Testis (tissue), 3 donors: ENCODE measurements around the gene KLHL6. TPM values are rescaled to one million over a fixed set of nuclear protein-coding genes. Genes with fewer than 3 reads are reported as not detected.

Experiments
- DNase-seq: peaks from one replicate; pipeline ENCODE4 v3.0.0-alpha.2; 2019
- H3K27ac ChIP-seq, 2 donors: fragments of 200-600 bp; sonication (generic); one replicate each; pipeline ENCODE4 v1.5.1; 2019
- H3K27me3 ChIP-seq: fragments of 200-600 bp; sonication (generic); one replicate; pipeline ENCODE4 v1.5.1; 2019
- H3K36me3 ChIP-seq: fragments of 200-600 bp; sonication (generic); one replicate; pipeline ENCODE4 v1.5.1; 2017; ENCODE audit warnings: low read depth; ENCODE audit errors: missing control alignments
- H3K4me1 ChIP-seq: fragments of 200-600 bp; sonication (generic); one replicate; pipeline ENCODE4 v1.5.1; 2019
- H3K4me3 ChIP-seq, 2 donors: fragments of 200-600 bp; sonication (generic); one replicate each; pipeline ENCODE4 v1.5.1; 2017 to 2019
- H3K9me3 ChIP-seq: fragments of 200-600 bp; sonication (generic); one replicate; pipeline ENCODE4 v1.5.1; 2017
- POLR2A ChIP-seq: fragments of 450-650 bp; IDR thresholded peaks from one replicate; pipeline ENCODE4 v1.6.1; 2017; ENCODE audit warnings: antibody characterized with exemption, mild to moderate bottlenecking, moderate library complexity
- WGBS, 2 donors: methylation state at CpG; one replicate each; pipeline ENCODE4 v1.1.5; 2018; 5-methylcytosine and 5-hydroxymethylcytosine counted together
- intact Hi-C: fragments of 100-400 bp; cut with DNase I; formaldehyde crosslinking; loops from one replicate; pipeline ENCODE4 v1.15.1; 2023; ENCODE audit warnings: low total_unique reads
- polyA plus RNA-seq: library from polyadenylated mRNA; stranded (reverse); fragments of 350-450 nt; fragmentation: Illumina TruSeq; extraction: RNeasy Lipid Tissue Mini Kit (QIAGEN cat#74804); gene quantifications from one replicate; pipeline ENCODE4 v1.2.3, GENCODE V29; 2014; ENCODE audit warnings: low read depth, low replicate concordance; ENCODE audit not compliant: insufficient read depth
- small RNA-seq, 2 donors: library from RNA; depleted of rRNA; stranded (forward); fragments of <200 nt; gene quantifications; one replicate each; pipeline ENCODE3, GENCODE V24; 2016
- total RNA-seq, 2 donors: library from RNA; depleted of rRNA; stranded (reverse); fragments of >200 nt; gene quantifications; one replicate each; pipeline ENCODE4 v1.2.3, GENCODE V29; 2016
- TF ChIP-seq, protein P1 (sequence below), 3 experiments: fragments of 450-650 bp in 2 of 3; fragments of 200-600 bp in 1 of 3; sonication (generic) in 1 of 3; IDR thresholded peaks; one replicate each; pipeline ENCODE4 v1.5.1; 2016 to 2019; ENCODE audit warnings: antibody characterized with exemption in 3 of 3, mild to moderate bottlenecking in 2 of 3, moderate library complexity in 1 of 3

The KLHL6 gene
- total and polyA plus RNA-seq, 3 donors from 2014 or later, result 0.55 to 1.5 (median 1.4) TPM

DNA sequence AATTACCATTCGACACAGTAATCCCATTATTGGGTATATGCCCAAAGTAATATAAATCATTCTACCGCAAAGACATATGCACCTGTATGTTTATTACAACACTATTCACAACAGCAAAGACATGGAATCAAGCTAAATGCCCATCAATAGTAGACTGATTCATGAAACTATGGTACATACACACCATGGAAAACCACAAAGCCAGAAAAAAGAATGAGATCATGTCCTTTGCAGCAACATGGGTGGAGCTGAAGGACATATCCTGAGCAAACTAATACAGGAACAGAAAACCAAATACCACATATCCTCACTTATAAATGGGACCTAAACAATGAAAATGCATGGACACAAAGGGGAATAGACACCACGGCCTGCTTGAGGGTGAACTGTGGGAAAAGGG is 116.0 kb downstream of the KLHL6 start:
- WGBS, 2 donors, result 91 to 92% methylated on average over 3 of the region's 3 CpGs

DNA sequence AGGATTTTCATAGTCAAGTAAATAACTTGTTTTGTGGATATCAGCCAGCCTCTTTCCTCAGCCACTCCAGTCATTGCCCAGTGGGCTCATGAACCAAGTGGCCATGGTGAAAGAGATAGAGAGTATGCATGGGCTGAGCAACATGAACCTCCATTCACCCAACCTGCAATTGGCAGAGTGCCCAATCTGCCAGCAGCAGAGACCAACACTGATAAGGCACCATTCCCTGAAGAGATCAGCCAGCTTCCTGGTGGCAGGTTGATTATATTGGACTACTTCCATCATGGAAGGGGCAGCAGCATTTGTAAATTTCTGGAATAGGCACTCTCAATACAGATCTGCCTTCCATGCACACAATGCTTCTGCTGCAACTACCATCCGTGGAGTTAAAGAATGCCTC is 116.8 kb downstream of the KLHL6 start:
- 75 to 86% methylated on average over 1 of the region's 1 CpG for WGBS, 2 donors
- TF ChIP-seq, protein P1, sequence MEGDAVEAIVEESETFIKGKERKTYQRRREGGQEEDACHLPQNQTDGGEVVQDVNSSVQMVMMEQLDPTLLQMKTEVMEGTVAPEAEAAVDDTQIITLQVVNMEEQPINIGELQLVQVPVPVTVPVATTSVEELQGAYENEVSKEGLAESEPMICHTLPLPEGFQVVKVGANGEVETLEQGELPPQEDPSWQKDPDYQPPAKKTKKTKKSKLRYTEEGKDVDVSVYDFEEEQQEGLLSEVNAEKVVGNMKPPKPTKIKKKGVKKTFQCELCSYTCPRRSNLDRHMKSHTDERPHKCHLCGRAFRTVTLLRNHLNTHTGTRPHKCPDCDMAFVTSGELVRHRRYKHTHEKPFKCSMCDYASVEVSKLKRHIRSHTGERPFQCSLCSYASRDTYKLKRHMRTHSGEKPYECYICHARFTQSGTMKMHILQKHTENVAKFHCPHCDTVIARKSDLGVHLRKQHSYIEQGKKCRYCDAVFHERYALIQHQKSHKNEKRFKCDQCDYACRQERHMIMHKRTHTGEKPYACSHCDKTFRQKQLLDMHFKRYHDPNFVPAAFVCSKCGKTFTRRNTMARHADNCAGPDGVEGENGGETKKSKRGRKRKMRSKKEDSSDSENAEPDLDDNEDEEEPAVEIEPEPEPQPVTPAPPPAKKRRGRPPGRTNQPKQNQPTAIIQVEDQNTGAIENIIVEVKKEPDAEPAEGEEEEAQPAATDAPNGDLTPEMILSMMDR (IDR thresholded peaks at IDR 0.05), result no peak
- Histone ChIP-seq H3K27me3 (no peaks in the 10 kb centered on the region), H3K9me3 (no peaks in the 10 kb centered on the region), H3K4me3 (no peak overlapping the region), H3K36me3 (no peaks in the 10 kb centered on the region), H3K4me1 (no peaks in the 10 kb centered on the region), H3K27ac (no peak overlapping the region)
- no peak for DNase-seq
- intact Hi-C loops, result no loop called here

More for the DNA sequence above, 116.0 kb downstream of the KLHL6 start:
- DNase-seq, result no peak
- Histone ChIP-seq H3K4me1 (no peaks in the 10 kb centered on the region), H3K36me3 (no peaks in the 10 kb centered on the region), H3K27ac (no peak overlapping the region), H3K27me3 (no peaks in the 10 kb centered on the region), H3K4me3 (no peak overlapping the region), H3K9me3 (no peaks in the 10 kb centered on the region)
- no peak for TF ChIP-seq POLR2A
- TF ChIP-seq, protein P1 (IDR thresholded peaks at IDR 0.05), result no peak
- intact Hi-C loops, result no loop called here

DNA sequence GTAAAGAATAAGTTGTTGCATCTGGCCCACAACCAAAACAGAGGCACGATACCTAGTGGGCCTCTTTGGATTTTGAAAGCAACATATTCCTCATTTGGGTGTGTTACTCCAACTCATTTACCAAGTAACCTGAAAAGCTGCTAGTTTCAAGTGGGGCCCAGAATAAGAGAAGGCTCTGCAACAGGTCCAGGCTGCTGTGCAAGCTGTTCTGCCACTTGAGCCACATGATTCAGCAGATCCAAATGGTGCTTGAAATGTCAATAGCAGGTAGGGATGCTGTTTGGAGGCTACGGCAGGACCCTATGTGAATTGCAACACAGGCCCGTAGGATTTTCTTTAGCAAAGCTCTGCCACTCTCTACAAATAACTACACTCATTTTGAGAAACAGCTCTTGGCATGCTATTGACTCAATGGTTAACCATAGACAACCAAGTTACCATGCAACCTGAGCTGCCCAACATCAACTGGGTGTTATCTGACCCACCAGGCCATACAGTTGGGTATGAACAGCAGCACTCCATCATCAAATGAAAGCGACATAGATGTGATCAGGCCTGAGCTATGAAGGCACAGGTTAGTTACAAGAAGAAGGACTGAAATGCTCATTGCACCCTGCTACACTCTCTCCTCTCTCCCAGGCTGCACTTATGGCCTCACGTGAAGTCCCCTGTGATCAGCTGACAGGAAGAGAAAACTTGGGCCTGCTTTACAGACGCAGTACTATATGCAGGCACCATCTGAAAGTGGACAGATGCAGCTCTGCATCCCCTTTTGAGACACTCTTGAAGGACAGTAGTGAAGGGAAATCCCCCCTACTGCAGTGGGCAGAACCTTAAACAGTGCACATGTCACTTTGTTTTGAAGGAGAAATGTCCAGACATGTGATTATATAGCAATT is 117.6 kb downstream of the KLHL6 start:
- Histone ChIP-seq H3K4me1 (no peaks in the 10 kb centered on the region), H3K9me3 (no peaks in the 10 kb centered on the region), H3K27ac (no peak overlapping the region), H3K36me3 (no peaks in the 10 kb centered on the region), H3K27me3 (no peaks in the 10 kb centered on the region), H3K4me3 (no peak overlapping the region)
- intact Hi-C loops, result no loop called here
- no peak for DNase-seq
- TF ChIP-seq POLR2A, result no peak
- TF ChIP-seq, protein P1 (IDR thresholded peaks at IDR 0.05), result no peak
- 83 to 96% methylated on average over 6 of the region's 6 CpGs for WGBS, 2 donors

Small RNA genes within 50 kb of the gene (small RNA-seq; reads per million reads assigned to genes)
- gene RF00092 (0 reads per million in 2 donors), gene RF00394 (0 reads per million in 2 donors), gene RF01241 (0 reads per million in 2 donors), gene SNORA63D (11.8 to 14.3 reads per million in 2 donors)

Other genes starting within 250 kb of the KLHL6 start
- 10 to 100 TPM; 14.6 to 24.2 TPM for gene MCF2L2, start 127.1 kb downstream of the KLHL6 start, total RNA-seq
- gene MCF2L2, start 127.1 kb downstream of the KLHL6 start, polyA plus RNA-seq, result 6.8 TPM
- 10 to 100 TPM; 44.6 to 56.5 TPM for gene KLHL24, start 79.9 kb upstream of the KLHL6 start, total RNA-seq
- 17.1 TPM for gene KLHL24, start 79.9 kb upstream of the KLHL6 start, polyA plus RNA-seq
- gene YEATS2, start 142.1 kb upstream of the KLHL6 start, total RNA-seq, result 10 to 100 TPM; 39.9 to 41.7 TPM
- 19.3 TPM for gene YEATS2, start 142.1 kb upstream of the KLHL6 start, polyA plus RNA-seq